Activated naive CD4-positive, alpha-beta T cell treated with anti-CD3 and anti-CD28 coated beads, Interleukin-2, amount 50 U/mL, for 16 hours (primary cell): ENCODE results near the gene NPTXR.

Experiments used
- DNase-seq: peaks from one replicate; pipeline ENCODE4 v3.0.0-alpha.2; 2020

NPTXR gene

DNA sequence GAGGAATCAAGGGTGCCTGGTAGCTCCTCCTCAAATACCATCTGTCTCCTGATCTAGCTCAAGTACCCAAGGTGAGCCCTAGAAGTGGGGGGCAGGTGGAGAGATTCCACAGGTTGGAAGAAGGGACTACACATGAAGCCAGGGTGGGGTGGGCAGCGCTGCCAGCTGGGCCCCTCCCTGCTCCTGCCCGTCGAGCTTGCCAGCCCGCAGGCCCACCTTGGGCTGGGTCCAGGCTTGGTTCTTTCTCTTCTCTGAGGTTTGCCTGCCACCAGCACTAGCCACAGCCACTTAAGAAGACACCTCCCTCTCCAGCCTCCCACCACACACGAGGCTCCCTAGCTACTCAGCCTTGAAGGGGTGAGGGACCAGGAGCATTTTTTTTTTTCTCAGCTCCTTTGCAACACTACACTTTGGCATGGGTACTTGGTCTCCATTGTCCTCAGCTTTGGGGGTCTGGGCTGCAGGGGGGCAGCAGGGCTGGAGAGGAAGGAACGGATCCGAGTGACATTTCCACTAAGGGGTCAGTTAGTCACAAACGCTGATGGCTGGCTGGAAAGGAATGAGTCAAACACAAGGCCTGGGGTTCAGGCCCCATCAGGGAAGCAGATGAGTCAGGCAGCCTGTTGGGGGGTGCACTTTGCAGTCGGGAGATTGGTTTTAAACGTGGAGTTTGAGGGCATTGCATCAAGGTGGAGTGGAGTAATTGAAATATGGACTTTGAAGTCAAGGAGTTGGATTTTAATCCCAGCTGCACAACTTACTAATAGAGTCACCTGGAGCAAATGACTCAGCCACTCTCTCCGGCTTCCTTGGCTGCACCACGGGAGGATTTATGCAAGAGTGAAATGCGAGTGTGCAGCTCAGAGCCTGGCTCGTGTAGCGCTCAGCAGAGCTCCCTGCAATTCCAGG lies 7.4 kb upstream of the NPTXR start:
- no peak for DNase-seq

DNA sequence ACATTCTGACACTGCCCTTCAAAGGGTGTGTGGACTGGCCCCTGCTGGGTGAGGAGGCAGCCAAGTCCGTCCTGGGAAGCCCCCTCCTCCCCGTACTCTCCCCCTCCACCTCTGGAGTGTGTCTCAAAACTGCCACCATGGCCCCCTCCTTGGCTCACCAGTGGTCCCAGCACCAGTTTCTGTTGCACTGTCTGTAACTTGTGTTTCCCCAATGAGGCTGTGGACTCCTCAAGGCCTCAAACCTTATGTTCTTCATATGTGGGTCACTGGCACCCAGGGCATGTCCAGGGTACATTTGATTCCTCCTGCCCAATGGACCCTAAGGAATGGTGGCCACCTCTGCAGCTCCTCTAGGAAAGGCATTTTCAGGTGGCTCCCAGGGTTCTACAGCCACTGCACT lies 6.6 kb upstream of the NPTXR start:
- DNase-seq: no peak

DNA sequence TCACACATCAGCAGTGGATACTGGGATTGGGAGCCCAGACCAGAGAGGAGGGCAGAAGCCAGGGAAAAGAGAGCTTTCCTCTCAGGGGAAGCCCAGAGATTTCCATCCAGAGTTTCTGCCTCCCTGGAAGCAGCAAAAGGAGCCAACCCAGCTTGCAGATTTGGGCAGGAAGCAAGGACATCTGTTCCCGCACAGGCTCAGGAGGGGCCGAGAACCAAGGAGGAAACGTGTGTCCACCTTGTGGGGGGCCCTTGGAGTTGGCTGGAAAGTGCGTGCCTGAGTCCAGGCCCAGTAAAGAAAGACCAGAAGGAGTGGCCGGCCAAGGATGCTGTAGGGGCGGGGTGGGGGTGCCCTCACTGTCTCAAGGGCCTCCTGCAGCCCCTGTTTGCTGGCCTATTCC lies 6.0 kb upstream of the NPTXR start:
- DNase-seq: no peak

DNA sequence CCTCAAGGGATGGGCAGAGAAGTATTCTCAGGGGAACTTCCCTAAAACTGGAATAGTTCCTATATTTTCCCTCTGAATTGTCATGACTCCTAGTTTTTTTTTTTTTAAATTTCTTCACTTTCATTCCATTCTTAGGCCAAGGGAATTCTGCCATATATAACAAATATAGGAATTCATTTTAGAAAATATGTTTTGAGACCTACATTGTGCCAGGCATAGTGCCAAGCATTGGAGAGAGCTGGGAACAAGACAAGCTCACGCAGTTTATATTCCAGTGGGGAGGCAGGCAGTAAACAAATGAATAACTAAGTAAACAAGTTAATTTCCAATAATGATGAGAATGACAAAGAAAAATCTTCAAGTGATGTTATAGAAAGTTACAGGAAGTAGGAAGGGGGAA lies 2.6 kb upstream of the NPTXR start:
- DNase-seq: no peak

DNA sequence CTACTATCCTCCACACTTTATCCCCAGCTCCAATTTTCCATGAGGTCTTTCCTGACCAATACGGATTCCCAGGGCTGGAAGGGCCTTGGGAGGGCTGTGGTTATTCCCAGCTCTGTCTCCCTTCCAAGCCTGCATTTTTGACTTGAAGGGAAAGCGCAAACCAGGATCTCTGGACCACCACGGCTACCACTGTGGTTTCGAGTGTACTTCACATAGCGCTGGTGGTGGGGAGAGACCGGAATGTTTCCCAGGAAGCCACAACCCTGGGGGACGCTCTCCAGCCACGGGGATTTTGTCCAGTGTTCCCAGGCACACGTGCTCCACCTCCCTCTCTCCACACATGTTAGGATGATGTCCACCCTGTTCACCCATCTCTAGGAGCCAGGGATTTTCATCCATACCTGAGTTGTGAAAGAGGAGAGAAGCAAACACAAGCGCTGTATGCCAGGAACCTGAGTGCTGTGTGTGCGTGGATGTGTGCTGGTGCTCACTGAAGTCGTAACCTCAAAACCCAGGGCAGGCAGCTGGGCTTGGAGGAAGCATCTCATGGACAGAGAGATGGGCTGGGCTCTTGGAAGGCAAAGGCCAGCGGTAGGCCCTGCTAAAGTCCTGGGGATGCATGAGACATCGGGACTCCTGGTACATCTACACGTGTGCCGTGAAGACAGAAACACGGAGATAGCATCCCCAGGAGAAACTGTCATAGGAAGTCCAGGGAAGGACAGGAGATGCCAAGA lies 1.3 kb upstream of the NPTXR start:
- no peak for DNase-seq

DNA sequence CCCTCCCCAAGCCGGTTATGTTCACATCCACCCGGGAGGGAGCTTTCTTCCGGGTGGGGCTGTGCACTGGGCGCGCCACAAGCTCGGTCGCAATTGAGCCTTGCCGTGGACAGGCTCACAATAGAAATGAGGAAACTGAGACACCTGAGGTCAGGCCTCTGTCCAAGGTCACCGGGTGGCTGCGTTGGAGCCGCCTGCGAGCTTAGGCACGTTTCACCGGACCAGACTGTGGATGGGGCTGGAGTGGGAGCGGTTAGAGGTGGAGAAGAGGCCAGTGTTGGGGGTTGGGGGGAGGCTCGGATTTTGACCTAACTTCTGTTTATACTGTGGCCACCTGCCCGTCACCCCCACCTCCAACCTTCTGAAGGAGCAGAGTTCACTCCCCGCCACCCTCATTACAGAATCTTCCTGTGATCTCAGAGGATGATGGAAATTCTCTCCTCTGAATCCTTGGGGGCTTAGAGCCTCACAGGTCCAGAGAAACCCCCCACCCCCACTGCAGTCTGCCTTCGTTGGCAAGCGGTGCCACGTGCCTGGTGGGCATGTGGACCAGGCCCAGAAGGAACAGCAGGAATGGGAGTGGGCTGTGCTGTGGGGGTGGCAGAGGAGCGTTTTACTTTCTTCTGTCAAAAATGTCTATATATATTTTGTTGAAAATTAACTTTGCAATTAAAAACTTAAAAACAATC lies 631 bp upstream of the NPTXR start:
- no peak for DNase-seq

DNA sequence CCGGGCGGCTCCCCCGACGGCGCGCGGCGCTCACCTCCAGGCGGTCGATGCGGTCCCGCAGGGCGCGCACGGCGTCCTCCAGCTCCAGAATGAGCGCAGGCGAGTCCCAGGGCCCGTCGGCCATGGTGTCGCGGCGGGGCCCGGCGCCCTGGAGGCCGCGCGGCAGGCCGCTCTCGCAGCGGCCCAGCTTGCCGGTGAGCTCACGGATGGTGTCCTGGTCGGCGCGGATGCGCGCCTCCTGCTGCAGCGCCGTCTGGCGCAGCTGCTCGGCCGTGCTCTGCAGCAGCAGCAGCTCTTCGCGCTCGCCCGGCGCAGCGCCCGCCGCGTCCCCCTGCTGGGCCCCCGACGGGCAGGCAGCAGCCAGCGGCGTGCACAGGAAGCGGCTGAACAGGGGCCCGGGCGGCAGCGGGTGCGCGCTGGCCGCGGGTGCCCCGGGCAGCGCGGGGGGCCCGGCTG lies 599 bp downstream of the NPTXR start:
- peak; percentile 64 for DNase-seq

DNA sequence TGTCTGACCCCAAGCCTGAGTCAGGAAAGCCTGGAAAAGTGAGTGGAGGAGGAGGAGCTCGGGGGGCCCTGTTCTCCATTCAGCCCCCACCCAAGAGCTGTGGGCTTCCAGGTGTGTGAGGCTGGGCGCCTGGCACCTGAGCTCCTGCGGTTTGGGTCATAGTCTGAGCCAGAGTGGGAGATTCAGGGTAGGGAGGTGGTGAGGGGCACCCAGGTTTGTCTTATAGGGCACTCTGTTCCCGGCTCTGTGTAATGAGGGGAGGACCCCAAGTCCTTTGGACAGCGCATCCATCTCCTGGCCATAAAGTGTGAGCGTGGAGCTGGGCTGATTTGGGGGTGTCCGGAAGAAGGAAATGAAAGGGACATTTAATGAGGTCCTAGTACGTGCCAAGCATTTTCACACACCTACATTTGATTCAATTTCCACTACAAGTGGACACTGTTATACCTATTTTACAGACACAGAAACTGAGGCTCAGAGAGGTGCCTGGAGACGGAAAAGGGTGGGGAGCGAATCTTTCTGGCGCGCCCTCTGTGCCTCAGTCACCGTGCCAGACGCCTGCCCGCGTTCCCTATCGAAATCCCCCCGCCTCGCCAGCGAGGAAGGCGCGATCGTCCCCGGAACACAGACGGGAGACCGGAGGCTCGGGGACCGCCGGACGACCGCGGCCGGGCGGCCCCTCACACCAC lies 1.2 kb downstream of the NPTXR start:
- DNase-seq: no peak

DNA sequence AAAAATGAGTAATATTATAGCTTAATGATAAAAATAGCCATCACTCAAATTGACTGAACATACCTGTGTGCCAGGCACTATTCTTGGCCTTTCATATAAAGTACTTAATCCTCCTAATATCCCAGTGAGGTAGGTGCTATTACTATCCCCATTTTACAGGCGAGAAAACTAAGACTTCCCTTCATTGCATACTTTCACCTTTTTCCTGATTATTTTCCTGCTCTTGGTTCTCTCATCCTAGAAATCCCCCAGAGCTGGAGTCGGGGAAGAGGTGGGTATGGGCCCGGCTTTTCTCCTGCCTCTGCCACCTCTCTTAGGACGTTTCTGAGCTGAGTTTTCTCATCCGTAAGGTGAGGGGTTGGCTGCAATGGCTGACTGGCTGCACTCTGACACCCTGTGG lies 2.2 kb downstream of the NPTXR start:
- DNase-seq: no peak

DNA sequence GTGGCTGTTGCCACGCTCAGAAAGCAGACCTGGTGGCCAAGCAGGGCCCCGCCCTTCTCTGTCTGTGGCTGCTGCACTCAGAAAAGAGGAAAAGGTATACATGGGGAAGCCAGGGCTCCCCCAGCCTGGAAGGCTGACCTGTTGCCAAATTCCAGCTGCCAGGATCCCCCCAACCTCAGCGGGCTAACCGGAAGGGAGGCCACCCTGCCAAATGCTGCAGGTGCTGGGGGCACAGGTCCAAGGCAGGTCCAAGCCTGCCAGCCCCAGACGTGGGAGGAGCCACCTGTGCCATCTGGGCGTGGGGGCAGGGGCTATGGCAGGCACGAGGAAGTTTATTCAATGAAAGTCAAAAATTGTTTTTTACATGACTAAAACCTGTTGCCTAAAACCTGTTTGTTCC lies 2.6 kb downstream of the NPTXR start:
- no peak for DNase-seq

DNA sequence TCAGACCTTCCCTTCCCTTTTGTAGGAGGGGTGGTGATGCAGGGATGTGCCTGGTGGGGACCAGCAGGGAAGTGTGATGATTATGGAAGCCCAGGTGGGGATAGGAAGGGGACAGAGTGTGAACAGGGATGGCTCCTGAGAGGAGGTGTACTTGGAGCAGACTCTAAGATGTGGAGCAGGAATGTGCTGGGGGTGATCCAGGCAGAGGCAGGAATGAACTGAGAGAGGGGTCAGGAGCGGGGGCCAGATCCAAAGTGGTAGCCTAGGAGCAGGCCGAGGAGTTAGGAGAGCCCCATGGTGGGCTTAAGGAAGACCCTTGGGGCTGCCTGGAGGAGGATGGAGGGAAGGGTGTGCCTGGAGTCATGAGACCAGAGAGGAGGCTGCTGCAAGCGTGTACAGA lies 3.7 kb downstream of the NPTXR start:
- DNase-seq: no peak

DNA sequence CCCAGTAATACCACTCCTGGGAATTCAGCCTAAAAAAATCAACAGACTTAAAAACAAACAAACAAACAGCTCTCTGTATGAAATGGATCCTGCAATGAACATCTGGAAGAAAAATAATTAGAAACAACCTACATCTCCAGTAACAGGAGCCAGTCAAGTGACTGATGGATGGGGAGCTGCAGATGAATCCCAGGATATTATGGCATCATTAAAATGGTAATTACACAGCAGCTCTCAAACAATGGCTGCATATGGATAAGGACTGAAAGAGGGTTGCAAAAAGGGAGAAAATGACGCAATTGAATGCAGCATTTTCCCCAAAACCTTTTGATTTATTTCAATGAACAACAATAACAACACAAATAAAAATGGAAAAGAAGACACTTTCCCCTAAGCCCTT lies 4.1 kb downstream of the NPTXR start:
- DNase-seq: no peak

DNA sequence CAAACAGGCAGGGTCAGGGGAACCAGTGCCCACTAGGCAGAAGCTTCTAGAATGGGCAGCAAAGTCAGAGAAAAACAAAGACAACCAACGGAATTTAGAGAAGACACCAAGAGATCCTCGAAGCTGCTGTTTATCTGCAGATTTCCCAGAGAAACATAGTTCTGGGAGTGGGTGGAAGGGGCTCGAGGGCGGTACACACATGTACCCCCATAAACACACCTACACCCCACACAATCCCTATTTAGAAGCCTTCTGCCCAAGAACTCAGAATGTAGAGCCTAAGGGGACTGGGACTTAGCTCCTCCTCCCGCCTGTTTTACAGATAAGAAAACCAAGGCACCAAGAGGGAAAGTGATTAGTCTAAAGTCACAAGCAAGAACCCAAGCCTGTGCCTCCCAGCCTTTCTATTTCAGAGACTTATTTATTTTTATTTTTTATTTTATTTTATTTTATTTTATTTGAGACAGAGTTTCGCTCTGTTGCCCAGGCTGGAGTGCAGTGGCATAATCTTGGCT lies 6.4 kb downstream of the NPTXR start:
- DNase-seq: no peak

DNA sequence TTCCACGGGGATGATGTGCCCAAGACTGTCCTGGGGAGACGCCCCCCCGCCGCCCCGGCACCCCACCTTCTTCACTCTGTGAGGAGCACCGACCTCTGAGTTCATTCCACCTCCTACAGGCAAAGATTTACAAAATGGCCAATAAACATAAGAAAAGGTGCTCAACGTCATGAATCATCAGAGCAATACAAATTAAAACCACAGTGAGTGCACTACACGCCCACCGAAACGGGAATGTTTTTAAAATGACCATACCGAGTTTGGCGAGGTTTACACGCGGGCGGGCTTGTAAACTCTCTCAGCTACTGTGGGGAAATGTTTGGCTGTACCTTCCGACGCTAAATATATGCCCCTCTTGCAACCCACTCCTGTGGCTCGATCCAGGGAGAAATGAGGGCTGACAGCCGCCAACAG lies 7.9 kb downstream of the NPTXR start:
- DNase-seq: no peak

DNA sequence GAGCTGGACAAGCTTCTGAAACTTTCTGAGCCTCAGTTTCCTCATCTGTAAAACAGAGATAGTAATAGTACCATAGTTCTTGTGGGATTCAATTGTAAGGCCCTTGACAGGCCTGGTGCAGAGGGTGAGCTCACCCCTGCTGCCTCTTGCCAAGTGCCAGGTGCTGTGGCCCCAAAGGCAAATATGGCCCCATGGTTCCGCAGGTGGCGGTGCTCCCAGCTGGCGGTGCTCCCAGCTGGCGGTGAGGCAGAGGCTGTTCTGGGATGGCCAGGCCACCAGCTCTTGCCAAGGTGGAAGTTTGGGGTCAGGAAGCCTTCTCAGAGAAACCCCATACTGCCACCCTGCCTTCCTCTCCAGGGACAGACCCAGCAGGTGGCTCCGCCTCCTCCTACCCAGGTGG lies 8.8 kb downstream of the NPTXR start:
- DNase-seq: no peak

DNA sequence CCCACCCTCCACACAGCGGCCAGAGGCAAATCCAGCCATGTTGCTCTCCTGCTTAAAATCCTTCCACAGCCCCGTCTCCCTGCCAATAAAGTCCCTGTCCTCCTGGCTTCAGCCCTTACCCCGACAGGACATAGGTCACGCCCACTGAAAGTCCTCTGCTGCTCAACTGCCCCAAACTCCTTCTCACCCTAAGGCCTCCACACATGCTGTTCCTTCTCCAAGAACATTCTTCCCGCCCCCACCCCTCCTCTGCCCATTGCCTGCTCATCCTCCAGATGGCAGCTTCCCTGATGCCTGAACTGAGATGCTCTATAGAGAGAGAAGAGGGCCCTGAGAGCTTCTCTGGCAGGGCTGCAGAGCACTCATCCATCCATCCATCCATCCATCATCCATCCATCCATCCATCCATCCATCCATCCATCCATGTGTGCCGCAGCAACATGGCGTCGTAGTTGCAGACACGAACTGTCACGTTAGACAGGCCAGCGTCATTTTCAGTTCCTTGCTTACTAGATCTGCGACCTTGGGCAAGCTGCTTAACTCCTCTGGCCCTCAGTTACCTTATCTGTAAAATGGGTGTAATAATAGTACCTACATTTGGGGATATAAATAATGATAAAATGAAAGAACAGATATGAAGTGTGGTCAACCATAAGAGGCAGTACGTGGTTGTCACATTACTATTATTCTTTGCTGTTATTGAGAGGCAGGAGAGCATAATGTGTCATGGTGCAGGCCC lies 9.4 kb downstream of the NPTXR start:
- DNase-seq: no peak

DNA sequence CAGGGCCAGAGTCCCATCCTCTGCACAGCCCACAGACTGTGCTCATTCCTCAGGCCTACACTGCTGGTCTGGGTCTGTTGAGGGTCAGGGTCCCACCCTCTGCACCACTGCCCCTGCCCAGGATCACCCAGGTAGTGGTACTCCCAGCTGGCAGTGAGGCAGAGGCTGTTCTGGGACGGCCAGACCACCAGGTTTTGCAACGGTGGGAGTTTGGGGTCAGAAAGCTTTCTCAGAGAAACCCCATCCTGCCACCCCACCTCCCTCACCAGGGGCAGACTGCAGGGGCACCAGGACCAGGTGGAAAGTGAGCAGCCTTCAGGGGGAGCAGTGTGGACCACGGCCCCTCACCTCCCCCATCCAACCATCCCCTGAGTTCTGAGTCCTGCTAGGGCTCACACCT lies 10.8 kb downstream of the NPTXR start:
- no peak for DNase-seq

DNA sequence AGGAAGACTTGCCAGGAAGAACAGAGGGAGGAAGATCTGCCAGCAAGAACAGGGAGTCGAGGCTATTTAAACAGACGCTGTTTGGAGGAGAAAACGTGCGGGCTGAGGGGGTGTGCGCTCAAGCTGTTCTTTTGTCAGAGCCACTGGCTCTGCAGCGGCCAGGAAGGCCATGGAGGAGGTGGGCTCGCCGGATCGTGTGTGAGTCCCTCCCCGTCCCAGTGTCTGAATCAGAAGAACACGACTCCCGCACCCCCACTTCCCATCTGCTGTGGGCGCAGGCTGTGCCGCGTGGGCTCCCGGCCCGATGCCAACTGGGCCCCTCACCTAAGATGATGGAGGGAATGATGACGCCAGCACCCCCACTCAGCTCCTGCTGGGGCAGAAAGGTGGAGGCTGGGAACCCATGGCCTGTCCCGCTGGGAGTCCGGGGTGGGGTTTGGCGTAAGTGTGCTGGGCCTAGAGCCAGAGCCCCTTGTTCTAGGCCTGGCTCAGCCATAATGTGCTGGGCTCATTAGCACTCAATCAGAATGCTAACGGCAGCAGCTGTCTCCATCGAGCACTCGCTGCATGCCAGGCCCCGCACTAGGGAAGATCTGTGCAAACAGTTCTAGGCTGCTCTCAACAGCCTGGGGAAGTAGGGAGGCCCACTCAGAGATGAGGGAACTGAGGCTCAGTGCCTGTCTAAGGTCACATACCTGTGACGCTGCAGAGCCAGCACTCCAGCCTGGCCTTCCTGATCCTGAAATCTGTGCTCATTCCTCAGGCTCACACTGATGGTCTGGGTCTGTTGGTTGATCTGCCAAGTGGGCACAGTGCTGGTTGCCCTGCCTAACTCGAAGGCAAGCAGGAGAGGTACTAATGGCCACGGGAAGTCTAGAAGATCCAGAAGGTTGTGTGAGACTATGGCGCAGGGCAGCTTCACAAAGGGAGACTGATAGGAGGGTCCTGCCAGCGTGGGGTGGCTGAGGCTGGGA lies 11.5 kb downstream of the NPTXR start:
- no peak for DNase-seq

DNA sequence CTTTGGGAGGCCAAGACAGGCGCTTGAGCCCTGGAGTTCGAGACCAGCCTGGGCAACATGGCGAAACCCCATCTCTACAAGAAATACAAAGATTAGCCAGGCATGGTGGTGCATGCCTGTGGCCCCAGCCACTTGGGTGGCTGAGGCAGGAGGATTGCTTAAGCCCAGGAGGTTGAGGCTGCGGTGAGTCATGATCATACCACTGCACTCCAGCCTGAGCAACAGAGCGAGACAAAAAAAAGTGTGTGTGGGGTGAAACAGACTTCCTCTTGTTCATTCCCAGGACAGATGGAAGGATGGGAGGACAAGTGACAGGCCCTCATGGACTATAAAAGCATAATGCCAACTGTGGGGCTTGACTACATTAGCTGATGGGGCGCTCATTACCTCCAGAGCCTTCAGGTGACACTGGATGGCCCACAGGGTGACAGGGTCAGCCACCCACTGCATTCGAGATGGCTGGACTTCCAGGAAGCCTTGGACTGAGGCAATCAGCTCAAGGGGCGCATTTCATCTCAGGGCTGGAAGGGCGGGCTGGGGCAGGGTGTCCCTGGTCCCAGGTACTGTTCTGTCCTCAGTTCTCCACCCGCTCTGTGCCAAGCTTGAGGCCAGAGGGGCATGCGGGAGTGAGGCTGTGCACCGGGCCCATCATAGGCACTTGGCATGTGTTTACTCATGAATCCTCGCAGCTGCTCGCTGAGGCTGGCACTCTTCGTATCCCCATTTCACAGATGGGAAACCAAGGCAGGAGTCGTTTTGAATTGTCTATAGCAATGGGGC lies 12.5 kb downstream of the NPTXR start:
- DNase-seq: no peak

DNA sequence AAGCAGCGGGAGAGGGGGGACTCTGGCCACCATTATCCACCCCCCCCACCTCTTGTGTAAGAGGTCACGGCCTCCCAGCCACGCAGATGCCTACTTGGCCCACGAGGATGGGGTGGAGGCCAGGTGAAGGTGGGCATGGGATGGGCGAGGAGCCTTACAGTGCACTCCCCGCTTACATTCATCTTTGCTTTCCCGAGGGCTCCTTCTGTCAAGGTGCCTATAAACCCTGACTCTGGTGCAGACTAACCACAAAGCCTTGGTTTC lies 13.1 kb downstream of the NPTXR start:
- no peak for DNase-seq
